ENCODE data around the gene SLC2A8. TPM values are rescaled to one million over a fixed set of nuclear protein-coding genes. Genes with fewer than 3 reads are reported as not detected.

Gene SLC2A8
- total and polyA plus RNA-seq, 2 donors (not counting 1 experiment from before 2014, with no cell fraction given): 8.3 to 14.2 TPM

GRCh38 chr9:127445851-127446712 is 49.1 kb downstream of the SLC2A8 start:
- Histone ChIP-seq H3K4me3 (ENCODE audit: control extremely low read depth in 1 of 5, extremely low read depth in 1 of 5, insufficient read depth in 1 of 5, low read depth in 2 of 5, low read length in 4 of 5) (no peak overlapping the region), H3K27ac (ENCODE audit: low read length in 2 of 2) (peak overlapping the region in 1 of 2 donors; percentile 23), H2AFZ (ENCODE audit: insufficient read depth, low read depth, low read length, poor library complexity, severe bottlenecking) (no peak overlapping the region), H3K4me1 (ENCODE audit: control insufficient read depth in 2 of 2, insufficient read depth in 2 of 2, low read length in 2 of 2) (peaks cover 14 to 20% of the 10 kb centered on the region in 2 donors), H3K36me3 (replicated peaks in 1 of 2; ENCODE audit: control extremely low read depth in 1 of 2, control insufficient read depth in 1 of 2, extremely low read depth in 1 of 2, insufficient read depth in 2 of 2, low read length in 1 of 2) (peaks cover 4 to 80% of the 10 kb centered on the region in 2 experiments), H3K79me2 (ENCODE audit: control insufficient read depth, insufficient read depth, low read length) (peaks cover 12% of the 10 kb centered on the region), H3K9ac (ENCODE audit: low read length) (no peak overlapping the region), H3K4me2 (replicated peaks; ENCODE audit: low read depth, low read length, poor library complexity, severe bottlenecking) (no peak overlapping the region), H3K9me3 (ENCODE audit: control extremely low read depth in 1 of 3, control insufficient read depth in 2 of 3, insufficient read depth in 1 of 3, low read length in 2 of 3) (peaks cover 0 to 6% (median 0%) of the 10 kb centered on the region in 3 donors), H4K20me1 (ENCODE audit: control insufficient read depth, insufficient read depth, low read length, poor library complexity, severe bottlenecking) (peaks cover 47% of the 10 kb centered on the region), H3K27me3 (replicated peaks in 1 of 4; ENCODE audit: control extremely low read depth in 1 of 4, control insufficient read depth in 3 of 4, insufficient read depth in 4 of 4, low read length in 3 of 4) (no peaks in the 10 kb centered on the region)
- 71% methylated on average over 2 of the region's 4 CpGs for WGBS (ENCODE audit: insufficient coverage)
- H3K9me3 Mint-ChIP-seq (ENCODE audit: insufficient read depth): no peaks in the 10 kb centered on the region
- ATAC-seq (ENCODE audit: low read depth): no peak
- intact Hi-C loops (cut with micrococcal nuclease): no loop called here
- H3K4me3 Mint-ChIP-seq: no peak overlapping the region
- H3K27ac Mint-ChIP-seq: peak overlapping the region; percentile 41
- H3K4me1 Mint-ChIP-seq: peaks cover 32% of the 10 kb centered on the region
- CTCF ChIA-PET: no interaction called here
- POLR2A ChIA-PET: no interaction called here
- no peak for DNase-seq
- TF ChIP-seq, protein P1, sequence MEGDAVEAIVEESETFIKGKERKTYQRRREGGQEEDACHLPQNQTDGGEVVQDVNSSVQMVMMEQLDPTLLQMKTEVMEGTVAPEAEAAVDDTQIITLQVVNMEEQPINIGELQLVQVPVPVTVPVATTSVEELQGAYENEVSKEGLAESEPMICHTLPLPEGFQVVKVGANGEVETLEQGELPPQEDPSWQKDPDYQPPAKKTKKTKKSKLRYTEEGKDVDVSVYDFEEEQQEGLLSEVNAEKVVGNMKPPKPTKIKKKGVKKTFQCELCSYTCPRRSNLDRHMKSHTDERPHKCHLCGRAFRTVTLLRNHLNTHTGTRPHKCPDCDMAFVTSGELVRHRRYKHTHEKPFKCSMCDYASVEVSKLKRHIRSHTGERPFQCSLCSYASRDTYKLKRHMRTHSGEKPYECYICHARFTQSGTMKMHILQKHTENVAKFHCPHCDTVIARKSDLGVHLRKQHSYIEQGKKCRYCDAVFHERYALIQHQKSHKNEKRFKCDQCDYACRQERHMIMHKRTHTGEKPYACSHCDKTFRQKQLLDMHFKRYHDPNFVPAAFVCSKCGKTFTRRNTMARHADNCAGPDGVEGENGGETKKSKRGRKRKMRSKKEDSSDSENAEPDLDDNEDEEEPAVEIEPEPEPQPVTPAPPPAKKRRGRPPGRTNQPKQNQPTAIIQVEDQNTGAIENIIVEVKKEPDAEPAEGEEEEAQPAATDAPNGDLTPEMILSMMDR (IDR thresholded peaks at IDR 0.05): no peak
- no peak for TF ChIP-seq EZH2 (IDR thresholded peaks at IDR 0.05; ENCODE audit: borderline replicate concordance, insufficient read depth, low read depth, low read length, poor library complexity, severe bottlenecking)
- no peaks in the 10 kb centered on the region for H3K27me3 Mint-ChIP-seq
